NCI-H1417 treated with DMSO at 0.1 percent for 48 hours (cell line): ENCODE data around the gene FILIP1.

Experiments used
- DNase-seq: peaks from one replicate; lab custom pipeline; 2025; lab: John Stamatoyannopoulos, UW

FILIP1 gene

DNA sequence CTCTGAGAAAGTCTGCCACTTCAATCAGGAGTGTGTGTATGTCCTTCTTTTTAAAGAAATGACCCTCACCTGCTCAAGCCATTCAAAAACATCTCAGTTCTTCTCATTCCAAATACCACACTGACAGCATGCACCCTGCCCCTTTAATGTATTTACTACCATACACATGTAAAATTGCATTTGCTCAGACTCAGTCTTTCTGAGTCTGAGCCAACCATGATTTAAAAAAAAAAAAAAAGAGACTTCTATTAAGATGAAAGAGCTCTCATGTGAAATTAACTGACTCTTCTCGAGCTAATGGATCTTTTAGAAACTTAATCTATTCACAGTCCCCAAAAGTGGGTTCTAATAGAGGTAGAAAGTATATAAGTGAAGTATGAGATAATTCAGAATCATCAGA lies 1.4 kb upstream of the FILIP1 start:
- DNase-seq: no peak

DNA sequence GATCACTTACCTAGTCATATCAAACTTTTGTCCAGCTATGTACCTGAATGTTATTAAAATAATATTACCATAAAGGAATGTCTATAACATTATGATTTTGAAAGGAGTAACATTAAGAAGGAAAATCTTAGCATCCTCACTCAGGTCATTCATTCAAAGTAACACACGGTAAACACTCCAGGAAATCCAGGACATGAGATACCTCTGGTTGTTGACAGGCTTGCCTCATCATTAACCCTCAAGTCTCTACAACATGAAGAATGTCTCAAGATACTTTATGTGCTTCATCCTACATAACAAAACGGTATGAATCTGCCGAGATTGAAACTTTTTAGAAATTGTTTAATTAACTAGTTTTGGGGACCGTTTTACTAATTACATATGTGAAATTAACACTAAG lies 690 bp upstream of the FILIP1 start:
- no peak for DNase-seq

GRCh38 chr6:75492386-75493153 lies 1.0 kb downstream of the FILIP1 start:
- DNase-seq: no peak

- DNase-seq: no peak
Measured at GRCh38 chr6:75491291-75491690, 2.3 kb downstream of the FILIP1 start.

DNA sequence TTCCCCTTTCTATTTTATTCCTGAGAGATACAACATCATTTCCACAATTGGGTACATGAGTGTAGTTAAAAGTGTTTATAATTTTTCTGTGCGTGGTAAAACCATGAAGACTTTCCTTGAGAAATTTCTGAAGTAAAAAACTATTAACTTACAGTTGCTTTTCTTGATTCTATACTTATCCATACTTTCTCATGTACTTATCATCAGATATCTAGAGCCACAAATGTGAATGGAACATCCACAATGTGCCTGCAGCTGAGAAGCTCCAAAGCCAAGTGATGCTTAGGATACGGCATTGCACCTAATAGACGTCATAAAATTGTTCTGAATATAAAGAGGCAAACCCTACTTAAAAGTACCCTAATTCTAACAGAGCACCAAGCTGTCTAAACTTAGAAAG lies 2.9 kb downstream of the FILIP1 start:
- DNase-seq: no peak

GRCh38 chr6:75489025-75489424 lies 4.6 kb downstream of the FILIP1 start:
- no peak for DNase-seq

DNA sequence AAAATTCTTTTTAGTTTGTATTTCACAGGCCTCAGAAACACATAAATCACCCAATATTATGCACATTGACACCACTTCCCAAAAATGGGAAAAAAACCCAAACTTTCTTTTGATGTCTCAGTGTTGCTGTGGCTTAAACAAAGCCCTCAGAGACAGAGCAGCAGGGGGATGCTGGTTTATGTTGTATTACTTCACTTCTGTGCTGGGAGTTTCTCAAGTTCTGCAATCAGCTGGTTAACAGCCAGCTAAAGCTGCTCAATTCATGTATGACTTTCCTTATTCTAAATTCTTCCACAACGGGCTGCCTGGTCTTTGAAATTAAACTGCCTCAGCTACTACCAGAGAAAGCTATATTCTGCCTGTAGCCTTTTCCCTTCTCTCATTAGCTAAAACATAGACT lies 5.6 kb downstream of the FILIP1 start:
- no peak for DNase-seq

GRCh38 chr6:75486850-75487518 lies 6.6 kb downstream of the FILIP1 start:
- no peak for DNase-seq

DNA sequence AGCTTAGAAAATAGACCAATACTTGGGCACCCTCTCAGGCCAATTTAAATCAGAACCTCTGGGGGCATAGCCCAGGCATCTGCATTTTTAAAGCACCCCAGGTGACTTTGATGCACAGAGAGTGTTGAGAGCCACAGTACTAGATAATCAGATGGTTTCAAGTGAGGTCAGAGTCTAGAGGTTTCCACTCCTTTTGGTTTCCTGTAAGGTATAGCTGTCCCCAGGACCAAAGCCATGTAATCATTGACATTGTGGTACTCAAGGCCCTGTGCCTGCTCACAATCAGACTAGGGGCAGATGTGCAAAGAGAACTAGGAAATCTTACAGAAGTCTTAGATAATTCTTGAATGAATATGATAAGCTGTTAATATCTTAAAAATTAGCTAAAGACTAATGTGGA lies 9.1 kb downstream of the FILIP1 start:
- DNase-seq: no peak

DNA sequence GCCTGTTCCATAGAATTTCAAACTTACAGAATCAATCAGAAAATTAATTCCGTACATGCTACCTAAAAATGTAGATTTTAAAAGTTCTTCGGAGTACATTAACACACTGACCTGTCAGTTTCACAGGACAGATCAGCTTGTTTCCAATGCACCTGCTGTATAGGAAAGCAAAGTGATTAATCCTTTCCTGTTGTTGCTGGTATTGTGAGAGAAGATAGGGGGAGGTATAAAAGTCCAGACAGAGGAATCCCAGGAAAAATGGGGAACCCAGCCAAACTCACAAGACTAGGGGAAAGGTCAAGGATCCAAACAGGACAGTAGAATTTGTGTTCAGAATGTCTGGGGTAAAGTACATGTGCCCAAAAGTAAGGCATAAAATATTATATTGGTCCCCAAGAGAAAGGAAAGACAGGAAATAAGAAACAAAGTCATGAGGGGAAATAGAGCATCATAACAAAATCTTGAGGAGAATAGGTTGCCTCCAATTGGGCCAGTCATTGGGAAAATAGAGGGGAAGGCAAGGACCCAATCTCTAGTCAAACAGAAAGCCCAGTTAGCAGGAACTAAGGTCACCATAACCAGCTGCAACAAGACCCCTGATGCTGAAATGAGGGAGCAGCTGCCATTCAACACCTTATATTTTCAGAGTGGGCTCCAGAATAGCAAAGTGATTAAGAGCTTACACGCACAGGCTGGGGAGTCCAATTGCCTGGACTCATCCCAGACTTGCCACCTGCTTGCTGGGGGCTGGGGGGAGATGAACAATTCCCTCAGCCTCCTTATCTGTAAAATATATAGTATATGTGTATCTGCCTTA lies 10.3 kb downstream of the FILIP1 start:
- DNase-seq: no peak

DNA sequence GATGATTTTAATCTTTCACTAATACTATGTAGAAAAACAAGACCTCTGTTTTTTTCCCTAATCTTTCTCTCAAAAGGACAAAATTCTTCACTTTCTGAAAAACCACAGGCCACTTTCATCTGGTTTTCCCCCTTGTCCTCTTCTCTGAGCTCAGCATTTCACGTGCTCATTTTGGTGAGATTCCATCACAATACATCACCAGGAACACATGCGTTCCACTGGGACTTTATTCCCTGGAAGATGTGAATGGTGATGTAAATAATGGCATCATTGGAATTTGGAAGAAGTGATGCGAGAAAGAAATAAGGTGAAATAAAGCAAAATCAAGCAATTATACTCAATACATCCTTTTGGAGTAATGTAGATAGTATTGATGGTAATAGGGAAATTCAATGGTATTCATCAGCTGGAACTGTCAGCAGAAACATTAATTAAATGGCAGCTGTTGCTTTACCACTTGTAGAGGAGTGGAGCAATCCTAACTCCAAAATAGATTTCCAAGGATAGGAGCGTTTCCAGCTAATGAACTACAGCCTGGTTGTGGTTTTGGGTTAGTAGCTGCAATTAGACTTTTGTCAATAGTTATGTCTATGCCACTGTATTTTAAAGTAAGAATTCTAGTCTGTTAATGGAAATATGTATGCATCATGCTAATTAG lies 11.5 kb downstream of the FILIP1 start:
- no peak for DNase-seq

DNA sequence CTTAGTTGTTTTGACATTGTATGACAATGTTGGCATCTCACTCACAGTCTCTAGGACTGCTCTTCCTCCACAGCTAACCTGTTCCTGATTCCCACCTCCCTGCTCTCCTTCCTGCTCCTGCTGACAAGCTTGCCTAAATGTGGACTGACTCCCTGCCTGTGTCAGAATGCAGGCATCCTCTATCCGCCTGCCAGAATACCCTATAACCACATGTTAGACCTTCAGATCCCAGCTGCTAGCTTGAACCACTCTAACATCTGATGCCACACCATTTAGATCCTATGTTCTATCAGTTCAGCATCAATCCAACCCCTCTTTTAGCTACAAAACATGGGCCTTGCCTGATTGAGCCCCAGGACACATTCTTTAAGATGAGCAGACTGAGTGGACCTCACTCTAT lies 12.2 kb downstream of the FILIP1 start:
- no peak for DNase-seq

- DNase-seq: no peak
Measured at GRCh38 chr6:75480425-75480824, 13.2 kb downstream of the FILIP1 start.

DNA sequence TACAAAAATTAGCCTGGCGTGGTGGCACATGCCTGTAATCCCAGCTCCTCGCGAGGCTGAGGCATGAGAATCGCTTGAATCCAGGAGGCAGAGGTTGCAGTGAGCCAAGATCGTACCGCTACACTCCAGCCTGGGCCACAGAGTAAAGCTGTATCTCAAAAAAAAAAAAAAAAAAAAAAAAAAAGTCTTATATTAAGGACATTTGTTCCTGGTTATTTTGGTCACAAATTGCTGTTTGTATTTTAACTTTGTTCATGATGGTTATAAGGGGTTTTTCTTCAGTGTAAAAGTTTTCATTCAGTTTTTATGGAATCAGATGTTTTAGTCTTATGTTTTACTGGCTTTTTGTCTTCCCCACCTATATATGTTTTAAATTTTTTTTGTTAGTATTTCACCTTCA lies 13.9 kb downstream of the FILIP1 start:
- no peak for DNase-seq

DNA sequence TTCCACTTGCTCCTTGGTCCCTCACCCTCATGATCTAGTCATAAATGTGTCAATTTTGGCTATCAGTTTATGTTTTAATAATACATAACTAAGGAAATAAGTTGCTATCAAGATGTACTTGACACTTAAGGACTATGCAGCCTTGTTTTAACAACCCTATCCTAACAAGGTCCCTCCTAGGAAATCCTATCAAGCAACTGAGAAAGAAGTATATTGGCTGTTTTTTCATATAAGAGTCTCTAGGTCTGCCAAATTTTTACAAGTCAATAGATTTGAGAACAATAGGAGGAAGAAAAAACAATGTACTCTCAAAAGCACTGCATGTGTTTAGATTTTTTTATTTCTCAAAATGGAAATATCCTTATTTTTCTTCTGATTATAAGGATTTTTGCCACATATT lies 14.7 kb downstream of the FILIP1 start:
- DNase-seq: no peak

DNA sequence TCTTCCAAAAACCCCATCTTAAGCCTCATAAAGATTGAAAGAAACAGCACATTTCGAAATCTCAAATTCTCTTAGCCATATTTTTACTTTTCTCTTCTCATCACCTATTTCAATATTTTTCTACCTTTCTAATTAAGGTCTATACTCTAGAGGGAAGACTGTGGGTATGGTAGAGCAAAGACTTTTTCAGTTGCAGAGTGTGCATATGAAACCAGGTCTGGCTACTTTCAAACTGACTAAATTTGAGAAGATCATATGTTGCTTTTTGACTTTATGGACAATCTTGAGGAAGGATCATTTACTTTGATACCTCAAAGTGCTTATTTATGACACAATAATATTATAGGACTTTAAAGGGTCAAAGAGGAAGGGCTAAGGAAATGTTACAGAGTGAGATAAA lies 20.7 kb downstream of the FILIP1 start:
- DNase-seq: no peak

DNA sequence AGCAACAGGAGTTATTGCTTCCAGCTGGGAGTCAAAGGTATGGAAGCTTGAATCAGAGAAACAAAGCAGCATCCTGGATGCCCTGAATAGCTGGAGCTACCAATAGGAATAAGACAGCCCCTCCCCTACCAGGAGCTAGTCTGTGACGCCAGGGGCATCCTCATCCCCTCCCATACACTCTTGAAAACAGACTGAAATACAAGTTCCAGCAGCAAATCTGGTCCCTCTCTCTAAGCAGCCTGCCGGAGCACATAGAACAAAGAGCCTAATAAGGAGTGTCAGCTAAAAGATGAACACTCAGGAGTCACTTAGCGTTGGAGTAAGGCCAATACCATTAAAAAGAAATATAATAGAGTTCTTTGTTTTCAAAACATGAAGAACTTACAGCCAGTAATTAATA lies 25.6 kb downstream of the FILIP1 start:
- no peak for DNase-seq

DNA sequence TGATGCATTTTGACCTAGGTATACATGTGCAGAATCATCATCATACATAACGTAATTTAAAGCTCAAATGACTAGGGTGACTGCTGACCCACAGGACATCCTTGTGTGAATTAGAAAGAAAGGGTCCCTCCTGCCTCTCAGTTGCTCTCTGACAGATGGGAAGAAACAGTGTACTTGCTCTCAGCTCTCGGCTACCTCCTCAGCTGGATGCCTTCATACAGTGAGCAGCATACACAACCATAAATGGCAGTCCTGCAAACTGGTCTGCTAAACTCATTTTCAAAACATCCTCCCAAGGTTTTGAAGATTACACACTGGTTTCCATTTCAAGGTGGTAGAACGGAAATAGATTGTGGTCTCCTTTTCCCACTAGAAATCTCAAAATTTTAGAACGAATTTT lies 26.3 kb downstream of the FILIP1 start:
- DNase-seq: no peak

DNA sequence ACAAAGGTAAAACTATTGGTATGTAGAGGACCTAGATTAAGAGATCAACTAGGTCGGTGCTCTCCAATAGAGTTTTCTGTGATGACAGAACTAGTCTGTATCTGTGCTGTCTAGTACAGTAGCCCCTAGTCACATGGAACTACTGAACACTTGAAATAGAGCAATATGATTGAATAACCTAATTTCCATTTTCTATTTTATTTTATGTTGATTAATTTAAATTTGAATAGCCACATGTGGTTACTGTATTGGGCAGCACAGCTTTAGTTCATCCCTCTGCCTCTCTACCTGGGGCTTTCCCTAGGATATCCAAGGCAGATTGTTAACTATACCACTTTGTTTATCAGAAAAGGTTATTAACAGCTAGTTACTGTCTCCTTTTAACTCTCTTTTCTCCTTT lies 27.0 kb downstream of the FILIP1 start:
- no peak for DNase-seq

DNA sequence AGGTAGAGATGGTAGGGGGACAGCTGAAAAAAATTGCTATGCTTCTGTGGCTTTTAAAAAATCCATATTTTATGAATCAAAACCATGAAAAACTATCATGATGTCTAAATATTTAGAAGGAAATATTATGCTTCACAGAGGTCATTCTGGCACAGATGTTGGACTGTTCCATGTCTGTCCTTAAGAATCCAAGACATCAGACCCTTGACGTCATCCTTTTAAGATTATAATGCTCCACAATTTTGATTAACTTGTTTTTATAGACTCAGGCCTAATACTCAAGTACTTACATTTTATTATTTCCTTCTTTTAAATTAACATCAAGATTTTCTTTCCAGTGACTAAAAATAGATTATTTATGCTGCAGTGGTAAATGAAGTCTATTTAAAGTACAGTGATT lies 29.7 kb downstream of the FILIP1 start:
- no peak for DNase-seq

DNA sequence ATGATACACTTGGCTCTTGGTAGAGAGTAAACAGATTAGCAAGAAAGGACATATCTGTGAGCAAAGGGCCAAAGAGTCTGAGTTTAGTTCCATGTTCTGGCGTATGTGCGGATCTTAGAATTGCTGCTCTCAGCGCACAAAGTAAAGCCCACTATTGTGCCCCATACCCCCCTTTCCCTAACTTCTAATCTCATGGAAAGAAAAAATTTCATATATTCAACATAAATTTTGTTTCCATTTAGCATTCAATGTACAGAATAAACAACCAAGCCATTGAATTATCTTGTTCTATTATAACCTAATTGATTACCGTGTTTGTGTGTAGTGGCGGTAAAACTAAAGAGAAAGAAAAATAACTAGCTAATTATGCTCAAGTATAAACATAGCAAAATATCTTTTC lies 30.5 kb downstream of the FILIP1 start:
- DNase-seq: no peak

DNA sequence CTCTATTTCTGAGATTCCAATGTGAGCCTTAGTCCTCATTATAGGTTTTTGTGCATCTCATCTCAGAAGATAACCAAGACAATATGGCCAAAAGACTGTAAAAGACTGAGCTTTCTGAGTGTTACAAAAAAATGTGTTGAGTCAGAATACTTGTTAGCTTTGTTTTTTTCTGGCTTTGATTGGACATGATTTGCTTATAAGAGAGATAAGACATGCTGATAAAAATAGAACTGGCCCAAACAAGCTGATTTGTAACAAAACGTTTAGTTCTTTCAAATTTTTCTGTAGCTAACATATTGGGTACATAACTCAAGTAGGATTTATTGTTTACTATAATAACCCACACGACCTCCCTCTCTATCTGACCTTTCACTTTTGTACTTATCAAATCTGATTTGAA lies 32.9 kb downstream of the FILIP1 start:
- DNase-seq: no peak

DNA sequence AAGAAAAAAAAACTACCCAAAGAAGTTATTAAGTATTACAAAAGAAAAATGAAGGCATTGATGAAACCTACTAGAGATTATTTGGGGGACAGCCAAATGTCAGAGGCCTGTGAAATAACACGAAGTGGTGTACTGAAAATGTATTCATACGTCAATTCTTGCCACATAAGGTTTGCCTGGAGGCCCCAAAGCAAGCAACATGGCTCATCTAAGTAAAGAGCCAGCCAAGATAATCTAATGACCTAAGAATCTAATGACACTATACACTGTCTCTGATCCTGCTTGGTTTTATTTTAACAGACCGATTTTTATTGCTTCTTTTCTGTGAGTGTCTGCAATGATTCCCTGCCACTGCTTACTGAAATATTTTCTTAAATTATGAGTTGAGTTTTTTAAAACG lies 34.7 kb downstream of the FILIP1 start:
- DNase-seq: no peak
